OCI-LY1 (cell line): ENCODE results near the gene NUMB.

ENCODE experiments used
- CTCF ChIP-seq: fragments of 200-600 bp; sonication (generic), shearing (Covaris generic); IDR thresholded peaks from 2 replicates; pipeline ENCODE4 v1.5.1; 2017; ENCODE audit warnings: mild to moderate bottlenecking, antibody characterized with exemption, low read length, moderate library complexity, mixed read lengths
- EZH2 ChIP-seq: fragments of 200-600 bp; sonication (generic), shearing (Covaris generic); IDR thresholded peaks from 2 replicates; pipeline ENCODE4 v1.8.0; 2017; ENCODE audit warnings: borderline replicate concordance, mixed run types, mild to moderate bottlenecking, antibody characterized with exemption, low read length, moderate library complexity, mixed read lengths

DNA sequence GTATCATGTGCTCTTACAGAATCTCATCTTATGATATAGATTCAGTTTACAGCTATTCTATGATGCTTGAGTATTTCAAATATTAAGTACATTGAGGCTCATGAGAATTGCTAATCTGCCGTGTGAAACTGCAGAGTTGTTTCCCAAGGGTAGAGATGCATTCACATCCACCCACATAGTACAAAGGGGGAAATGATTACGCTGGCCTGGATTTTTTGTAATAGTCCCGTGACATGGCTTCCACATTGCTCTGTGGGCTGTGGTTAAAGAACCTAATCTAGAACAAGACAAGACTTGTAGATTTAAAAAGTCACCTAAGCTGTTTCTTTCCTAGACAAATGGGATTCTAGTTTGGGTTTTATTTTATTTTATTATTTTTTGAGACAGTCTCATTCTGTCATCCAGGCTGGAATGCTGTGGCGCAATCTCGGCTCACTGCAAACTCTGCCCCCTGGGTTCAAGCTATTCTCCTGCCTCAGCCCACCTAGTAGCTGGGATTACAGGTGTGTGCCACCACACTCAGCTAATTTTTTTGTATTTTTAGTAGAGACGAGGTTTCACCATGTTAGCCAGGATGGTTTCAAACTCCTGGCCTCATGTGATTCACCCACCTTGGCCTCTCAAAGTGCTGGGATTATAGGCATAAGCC lies 19.4 kb upstream of the NUMB start:
- TF ChIP-seq CTCF = no peak
- TF ChIP-seq EZH2 = no peak
